Measurements from ENCODE around the gene UMODL1. TPM values are rescaled to one million over a fixed set of nuclear protein-coding genes. Genes with fewer than 3 reads are reported as not detected.
A peak's percentile ranks its signal among the peaks of the same experiment; 100 is the strongest.

UMODL1 gene
- total and polyA plus RNA-seq, 2 of the 13 experiments (the other 11 are each of a cell fraction or from before 2014, with no cell fraction given): not detected

DNA sequence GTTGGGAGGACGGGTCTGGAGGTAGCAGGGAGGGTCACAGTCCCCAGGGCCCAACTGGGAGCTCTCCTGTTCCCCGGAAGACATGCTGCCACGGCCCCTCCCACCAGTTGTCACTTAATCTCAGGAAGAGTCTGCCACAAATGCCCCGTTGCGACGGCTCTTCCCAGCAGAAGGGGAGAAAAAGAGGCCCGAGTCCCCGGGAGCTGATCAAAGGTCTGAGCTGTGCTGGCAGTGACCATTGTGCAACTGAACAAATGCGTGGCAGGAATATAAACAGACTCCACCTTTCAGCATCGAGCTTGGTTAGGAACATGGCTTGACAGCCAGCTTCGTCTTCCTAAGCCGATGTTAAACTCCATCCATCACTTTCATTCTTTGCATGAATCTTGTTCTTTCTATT, 33.2 kb upstream of the UMODL1 start (continued):
- no peak for TF ChIP-seq LCORL (IDR thresholded peaks at IDR 0.05)
- TF ChIP-seq LCORL (CRISPR knock-in tag; IDR thresholded peaks at IDR 0.05): no peak
- TF ChIP-seq, protein P1, sequence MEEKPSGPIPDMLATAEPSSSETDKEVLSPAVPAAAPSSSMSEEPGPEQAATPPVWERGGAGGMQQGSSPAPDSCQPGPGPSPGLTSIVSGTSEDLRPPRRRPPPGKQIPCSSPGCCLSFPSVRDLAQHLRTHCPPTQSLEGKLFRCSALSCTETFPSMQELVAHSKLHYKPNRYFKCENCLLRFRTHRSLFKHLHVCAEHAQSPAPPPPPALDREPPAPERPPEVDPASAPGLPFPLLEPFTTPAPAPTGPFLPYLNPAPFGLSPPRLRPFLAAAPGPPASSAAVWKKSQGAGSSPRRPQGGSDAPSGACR (CRISPR knock-in tag; IDR thresholded peaks at IDR 0.05): no peak
- TF ChIP-seq CBX2 (IDR thresholded peaks at IDR 0.05; ENCODE audit: low read depth, low read length): no peak
- no peak for TF ChIP-seq CBX2 (CRISPR knock-in tag; IDR thresholded peaks at IDR 0.05; ENCODE audit: low read depth)
- no peak for TF ChIP-seq ZNF703 (CRISPR knock-in tag; IDR thresholded peaks at IDR 0.05; ENCODE audit: borderline replicate concordance)
- TF ChIP-seq NFKB2 (CRISPR knock-in tag; IDR thresholded peaks at IDR 0.05; ENCODE audit: borderline replicate concordance): no peak
- TF ChIP-seq, protein P2, sequence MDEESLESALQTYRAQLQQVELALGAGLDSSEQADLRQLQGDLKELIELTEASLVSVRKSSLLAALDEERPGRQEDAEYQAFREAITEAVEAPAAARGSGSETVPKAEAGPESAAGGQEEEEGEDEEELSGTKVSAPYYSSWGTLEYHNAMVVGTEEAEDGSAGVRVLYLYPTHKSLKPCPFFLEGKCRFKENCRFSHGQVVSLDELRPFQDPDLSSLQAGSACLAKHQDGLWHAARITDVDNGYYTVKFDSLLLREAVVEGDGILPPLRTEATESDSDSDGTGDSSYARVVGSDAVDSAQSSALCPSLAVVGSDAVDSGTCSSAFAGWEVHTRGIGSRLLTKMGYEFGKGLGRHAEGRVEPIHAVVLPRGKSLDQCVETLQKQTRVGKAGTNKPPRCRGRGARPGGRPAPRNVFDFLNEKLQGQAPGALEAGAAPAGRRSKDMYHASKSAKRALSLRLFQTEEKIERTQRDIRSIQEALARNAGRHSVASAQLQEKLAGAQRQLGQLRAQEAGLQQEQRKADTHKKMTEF (CRISPR knock-in tag; IDR thresholded peaks at IDR 0.05): peak; percentile 56; the same call in 1 of the 2 replicates
- TF ChIP-seq MED13 (CRISPR knock-in tag; IDR thresholded peaks at IDR 0.05): no peak
- TF ChIP-seq KDM1A (CRISPR knock-in tag; IDR thresholded peaks at IDR 0.05): 0 out of 2 replicates have a peak, but pooled peaks have one; percentile 33
- TF ChIP-seq, protein P3, sequence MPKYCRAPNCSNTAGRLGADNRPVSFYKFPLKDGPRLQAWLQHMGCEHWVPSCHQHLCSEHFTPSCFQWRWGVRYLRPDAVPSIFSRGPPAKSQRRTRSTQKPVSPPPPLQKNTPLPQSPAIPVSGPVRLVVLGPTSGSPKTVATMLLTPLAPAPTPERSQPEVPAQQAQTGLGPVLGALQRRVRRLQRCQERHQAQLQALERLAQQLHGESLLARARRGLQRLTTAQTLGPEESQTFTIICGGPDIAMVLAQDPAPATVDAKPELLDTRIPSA (CRISPR knock-in tag; IDR thresholded peaks at IDR 0.05; ENCODE audit: borderline replicate concordance): no peak
- TF ChIP-seq KDM3A (CRISPR knock-in tag; IDR thresholded peaks at IDR 0.05; ENCODE audit: low read depth): no peak
- TF ChIP-seq, protein P4, sequence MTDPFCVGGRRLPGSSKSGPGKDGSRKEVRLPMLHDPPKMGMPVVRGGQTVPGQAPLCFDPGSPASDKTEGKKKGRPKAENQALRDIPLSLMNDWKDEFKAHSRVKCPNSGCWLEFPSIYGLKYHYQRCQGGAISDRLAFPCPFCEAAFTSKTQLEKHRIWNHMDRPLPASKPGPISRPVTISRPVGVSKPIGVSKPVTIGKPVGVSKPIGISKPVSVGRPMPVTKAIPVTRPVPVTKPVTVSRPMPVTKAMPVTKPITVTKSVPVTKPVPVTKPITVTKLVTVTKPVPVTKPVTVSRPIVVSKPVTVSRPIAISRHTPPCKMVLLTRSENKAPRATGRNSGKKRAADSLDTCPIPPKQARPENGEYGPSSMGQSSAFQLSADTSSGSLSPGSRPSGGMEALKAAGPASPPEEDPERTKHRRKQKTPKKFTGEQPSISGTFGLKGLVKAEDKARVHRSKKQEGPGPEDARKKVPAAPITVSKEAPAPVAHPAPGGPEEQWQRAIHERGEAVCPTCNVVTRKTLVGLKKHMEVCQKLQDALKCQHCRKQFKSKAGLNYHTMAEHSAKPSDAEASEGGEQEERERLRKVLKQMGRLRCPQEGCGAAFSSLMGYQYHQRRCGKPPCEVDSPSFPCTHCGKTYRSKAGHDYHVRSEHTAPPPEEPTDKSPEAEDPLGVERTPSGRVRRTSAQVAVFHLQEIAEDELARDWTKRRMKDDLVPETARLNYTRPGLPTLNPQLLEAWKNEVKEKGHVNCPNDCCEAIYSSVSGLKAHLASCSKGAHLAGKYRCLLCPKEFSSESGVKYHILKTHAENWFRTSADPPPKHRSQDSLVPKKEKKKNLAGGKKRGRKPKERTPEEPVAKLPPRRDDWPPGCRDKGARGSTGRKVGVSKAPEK (CRISPR knock-in tag; IDR thresholded peaks at IDR 0.05; ENCODE audit: borderline replicate concordance): no peak
- TF ChIP-seq ZNF260 (CRISPR knock-in tag; IDR thresholded peaks at IDR 0.05; ENCODE audit: borderline replicate concordance, low read depth): no peak
- TF ChIP-seq ZSCAN30 (CRISPR knock-in tag; IDR thresholded peaks at IDR 0.05): no peak
- TF ChIP-seq ZNF263 (CRISPR knock-in tag; IDR thresholded peaks at IDR 0.05): 0 out of 2 replicates have a peak, but pooled peaks have one; percentile 21
- no peak for TF ChIP-seq TOPORS (CRISPR knock-in tag; IDR thresholded peaks at IDR 0.05)
- no peak for TF ChIP-seq ZNF136 (CRISPR knock-in tag; IDR thresholded peaks at IDR 0.05; ENCODE audit: low read depth)
- TF ChIP-seq, protein P5, sequence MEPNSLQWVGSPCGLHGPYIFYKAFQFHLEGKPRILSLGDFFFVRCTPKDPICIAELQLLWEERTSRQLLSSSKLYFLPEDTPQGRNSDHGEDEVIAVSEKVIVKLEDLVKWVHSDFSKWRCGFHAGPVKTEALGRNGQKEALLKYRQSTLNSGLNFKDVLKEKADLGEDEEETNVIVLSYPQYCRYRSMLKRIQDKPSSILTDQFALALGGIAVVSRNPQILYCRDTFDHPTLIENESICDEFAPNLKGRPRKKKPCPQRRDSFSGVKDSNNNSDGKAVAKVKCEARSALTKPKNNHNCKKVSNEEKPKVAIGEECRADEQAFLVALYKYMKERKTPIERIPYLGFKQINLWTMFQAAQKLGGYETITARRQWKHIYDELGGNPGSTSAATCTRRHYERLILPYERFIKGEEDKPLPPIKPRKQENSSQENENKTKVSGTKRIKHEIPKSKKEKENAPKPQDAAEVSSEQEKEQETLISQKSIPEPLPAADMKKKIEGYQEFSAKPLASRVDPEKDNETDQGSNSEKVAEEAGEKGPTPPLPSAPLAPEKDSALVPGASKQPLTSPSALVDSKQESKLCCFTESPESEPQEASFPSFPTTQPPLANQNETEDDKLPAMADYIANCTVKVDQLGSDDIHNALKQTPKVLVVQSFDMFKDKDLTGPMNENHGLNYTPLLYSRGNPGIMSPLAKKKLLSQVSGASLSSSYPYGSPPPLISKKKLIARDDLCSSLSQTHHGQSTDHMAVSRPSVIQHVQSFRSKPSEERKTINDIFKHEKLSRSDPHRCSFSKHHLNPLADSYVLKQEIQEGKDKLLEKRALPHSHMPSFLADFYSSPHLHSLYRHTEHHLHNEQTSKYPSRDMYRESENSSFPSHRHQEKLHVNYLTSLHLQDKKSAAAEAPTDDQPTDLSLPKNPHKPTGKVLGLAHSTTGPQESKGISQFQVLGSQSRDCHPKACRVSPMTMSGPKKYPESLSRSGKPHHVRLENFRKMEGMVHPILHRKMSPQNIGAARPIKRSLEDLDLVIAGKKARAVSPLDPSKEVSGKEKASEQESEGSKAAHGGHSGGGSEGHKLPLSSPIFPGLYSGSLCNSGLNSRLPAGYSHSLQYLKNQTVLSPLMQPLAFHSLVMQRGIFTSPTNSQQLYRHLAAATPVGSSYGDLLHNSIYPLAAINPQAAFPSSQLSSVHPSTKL (CRISPR knock-in tag; IDR thresholded peaks at IDR 0.05): peak; percentile 74
- TF ChIP-seq HMGA1 (CRISPR knock-in tag; conservative IDR thresholded peaks at IDR 0.05): no peak
